GM23338 (cell line): ENCODE data around the gene CLASRP. TPM values are rescaled to one million over a fixed set of nuclear protein-coding genes. Genes with fewer than 3 reads are reported as not detected.

ENCODE experiments used
- ATAC-seq: fragments of 200-7000 bp; cut with Tn5 transposase; 3 replicates; pipeline ENCODE4 v1.9.1; 2020
- DNase-seq: peaks from one replicate; pipeline ENCODE4 v3.0.0-alpha.2; 2015; ENCODE audit warnings: low spot score
- H2AFZ ChIP-seq: fragments of 200-600 bp; sonication (generic); 2 replicates; pipeline ENCODE4 v1.8.0; 2016; ENCODE audit warnings: antibody characterized with exemption, mild to moderate bottlenecking, moderate library complexity
- H3F3A ChIP-seq: fragments of 200-600 bp; sonication (generic); replicated peaks from 2 replicates; pipeline ENCODE4 v1.8.0; 2017; ENCODE audit warnings: antibody characterized with exemption, mixed run types, low read depth
- H3K27ac ChIP-seq: fragments of 200-600 bp; sonication (generic); 2 replicates; pipeline ENCODE4 v1.6.1; 2016; ENCODE audit warnings: low read depth
- H3K27me3 ChIP-seq: fragments of 200-600 bp; sonication (generic); 2 replicates; pipeline ENCODE4 v1.8.0; 2016; ENCODE audit warnings: mild to moderate bottlenecking, mixed run types, moderate library complexity; ENCODE audit not compliant: insufficient read depth
- H3K36me3 ChIP-seq: fragments of 200-600 bp; sonication (generic); 2 replicates; pipeline ENCODE4 v1.8.0; 2016; ENCODE audit warnings: mild to moderate bottlenecking; ENCODE audit not compliant: insufficient read depth
- H3K4me1 ChIP-seq: fragments of 200-600 bp; sonication (generic); 2 replicates; pipeline ENCODE4 v1.8.0; 2016; ENCODE audit warnings: mild to moderate bottlenecking, moderate library complexity; ENCODE audit not compliant: insufficient read depth
- H3K4me2 ChIP-seq: fragments of 200-600 bp; sonication (generic); 2 replicates; pipeline ENCODE4 v1.7.1; 2017; ENCODE audit warnings: mixed run types
- H3K4me3 ChIP-seq: fragments of 200-600 bp; sonication (generic); 2 replicates; pipeline ENCODE4 v1.6.1; 2016; ENCODE audit warnings: mixed run types
- H3K79me2 ChIP-seq: fragments of 200-600 bp; sonication (generic); replicated peaks from 2 replicates; pipeline ENCODE4 v1.8.0; 2017; ENCODE audit warnings: mild to moderate bottlenecking; ENCODE audit not compliant: insufficient read depth
- H3K9me2 ChIP-seq: fragments of 200-600 bp; sonication (generic); 2 replicates; pipeline ENCODE4 v1.8.0; 2017; ENCODE audit not compliant: insufficient read depth
- H4K20me1 ChIP-seq: fragments of 200-600 bp; sonication (generic); replicated peaks from 2 replicates; pipeline ENCODE4 v1.8.0; 2017; ENCODE audit warnings: mild to moderate bottlenecking; ENCODE audit not compliant: insufficient read depth
- H3K27ac Mint-ChIP-seq: 2 replicates; pipeline ENCODE4 v1.8.0; 2020; ENCODE audit warnings: inconsistent platforms, mild to moderate bottlenecking, moderate library complexity, mixed read lengths
- H3K27me3 Mint-ChIP-seq: 3 replicates; pipeline ENCODE4 v1.8.0; 2022; ENCODE audit warnings: low read depth, mild to moderate bottlenecking, moderate library complexity, mixed read lengths, inconsistent platforms; ENCODE audit not compliant: insufficient read depth, poor library complexity
- H3K36me3 Mint-ChIP-seq: 3 replicates; pipeline ENCODE4 v1.8.0; 2021; ENCODE audit warnings: low read depth, mild to moderate bottlenecking, inconsistent platforms, moderate library complexity, mixed read lengths
- H3K4me1 Mint-ChIP-seq: 3 replicates; pipeline ENCODE4 v1.8.0; 2020; ENCODE audit warnings: mild to moderate bottlenecking, inconsistent platforms, mixed read lengths
- H3K4me3 Mint-ChIP-seq: 3 replicates; pipeline ENCODE4 v1.8.0; 2021; ENCODE audit warnings: moderate library complexity, mild to moderate bottlenecking, inconsistent platforms, mixed read lengths
- H3K9me3 Mint-ChIP-seq: 3 replicates; pipeline ENCODE4 v1.8.0; 2020; ENCODE audit warnings: moderate library complexity, mild to moderate bottlenecking, inconsistent platforms, mixed read lengths
- CREB1 ChIP-seq: fragments of 250-450 bp; sonication (Bioruptor Pico); IDR thresholded peaks from 2 replicates; pipeline ENCODE4 v1.5.0; 2020; ENCODE audit warnings: low read depth, mild to moderate bottlenecking, moderate library complexity
- CTCF ChIP-seq, 2 experiments: fragments of 200-600 bp in 1 of 2; sonication (generic) in 1 of 2; conservative IDR thresholded peaks; 2 replicates each; pipeline versions ENCODE4 v1.5.1 to v1.6.1; 2016 to 2017; ENCODE audit warnings: antibody characterized with exemption in 2 of 2, low read depth in 2 of 2, mild to moderate bottlenecking in 2 of 2, moderate library complexity in 1 of 2
- EZH2 ChIP-seq: fragments of 200-600 bp; sonication (generic); IDR thresholded peaks from one replicate; pipeline ENCODE4 v1.8.0; 2017; ENCODE audit warnings: antibody characterized with exemption, mild to moderate bottlenecking, low read depth; ENCODE audit not compliant: unreplicated experiment
- EZH2phosphoT487 ChIP-seq: fragments of 200-600 bp; sonication (generic); IDR thresholded peaks from one replicate; pipeline ENCODE4 v1.8.1; 2018; ENCODE audit warnings: antibody characterized with exemption; ENCODE audit not compliant: unreplicated experiment
- JUNB ChIP-seq: IDR thresholded peaks from one replicate; pipeline ENCODE4 v1.6.1; 2016; ENCODE audit warnings: antibody characterized with exemption; ENCODE audit not compliant: unreplicated experiment
- NANOG ChIP-seq: IDR thresholded peaks from 2 replicates; pipeline ENCODE4 v1.6.1; 2016; ENCODE audit warnings: antibody characterized with exemption, borderline replicate concordance
- POLR2AphosphoS5 ChIP-seq: IDR thresholded peaks from 2 replicates; pipeline ENCODE4 v1.6.1; 2016; ENCODE audit warnings: antibody characterized with exemption, low read depth
- STAT1 ChIP-seq: IDR thresholded peaks from one replicate; pipeline ENCODE4 v1.6.1; 2016; ENCODE audit warnings: antibody characterized with exemption; ENCODE audit not compliant: unreplicated experiment
- ZNF114 ChIP-seq: fragments of 250-450 bp; sonication (Bioruptor Pico); IDR thresholded peaks from 2 replicates; pipeline ENCODE4 v1.5.0; 2020; ENCODE audit warnings: mild to moderate bottlenecking, moderate library complexity
- polyA plus RNA-seq: library from polyadenylated mRNA; unstranded; fragments of >200 nt; fragmentation: Nextera tagmentation; extraction: Ambion mirVana; gene quantifications from 2 replicates; pipeline ENCODE4 v1.2.1, GENCODE V29; 2016
- total RNA-seq: library from RNA; depleted of rRNA; stranded (reverse); fragments of >200 nt; shearing (Covaris generic); gene quantifications from 2 replicates; pipeline ENCODE4 v1.2.3, GENCODE V29; 2014
- TF ChIP-seq, protein P1 (sequence below): IDR thresholded peaks from one replicate; pipeline ENCODE4 v1.6.1; 2018; ENCODE audit warnings: antibody characterized with exemption; ENCODE audit not compliant: unreplicated experiment
- TF ChIP-seq, protein P2 (sequence below): IDR thresholded peaks from 2 replicates; pipeline ENCODE4 v1.6.1; 2016; ENCODE audit warnings: antibody characterized with exemption
- TF ChIP-seq, protein P3 (sequence below): fragments of 250-450 bp; sonication (Bioruptor Pico); IDR thresholded peaks from 2 replicates; pipeline ENCODE4 v1.5.0; 2020; ENCODE audit warnings: mild to moderate bottlenecking, moderate library complexity

Gene CLASRP
- total and polyA plus RNA-seq, 2 experiments from 2014 or later: 27.1 to 78.7 TPM

- no peak for DNase-seq
- Histone ChIP-seq H3K36me3 (no peaks in the 10 kb centered on the region), H3K27me3 (no peaks in the 10 kb centered on the region), H3F3A (0 out of 2 replicates have a peak, but pooled peaks cover 2% of the 10 kb centered on the region), H2AFZ (no peak overlapping the region), H4K20me1 (no peaks in the 10 kb centered on the region), H3K4me1 (no peaks in the 10 kb centered on the region), H3K79me2 (no peaks in the 10 kb centered on the region), H3K4me2 (no peak overlapping the region), H3K27ac (no peak overlapping the region), H3K4me3 (no peak overlapping the region), H3K9me2 (no peaks in the 10 kb centered on the region)
- H3K27ac Mint-ChIP-seq: no peak overlapping the region
- no peak overlapping the region for H3K4me3 Mint-ChIP-seq
- H3K9me3 Mint-ChIP-seq: no peaks in the 10 kb centered on the region
- TF ChIP-seq JUNB: no peak
- no peak for TF ChIP-seq ZNF114
- no peak for TF ChIP-seq STAT1
- no peak for TF ChIP-seq EZH2
- no peak for TF ChIP-seq EZH2phosphoT487
- TF ChIP-seq, protein P1, sequence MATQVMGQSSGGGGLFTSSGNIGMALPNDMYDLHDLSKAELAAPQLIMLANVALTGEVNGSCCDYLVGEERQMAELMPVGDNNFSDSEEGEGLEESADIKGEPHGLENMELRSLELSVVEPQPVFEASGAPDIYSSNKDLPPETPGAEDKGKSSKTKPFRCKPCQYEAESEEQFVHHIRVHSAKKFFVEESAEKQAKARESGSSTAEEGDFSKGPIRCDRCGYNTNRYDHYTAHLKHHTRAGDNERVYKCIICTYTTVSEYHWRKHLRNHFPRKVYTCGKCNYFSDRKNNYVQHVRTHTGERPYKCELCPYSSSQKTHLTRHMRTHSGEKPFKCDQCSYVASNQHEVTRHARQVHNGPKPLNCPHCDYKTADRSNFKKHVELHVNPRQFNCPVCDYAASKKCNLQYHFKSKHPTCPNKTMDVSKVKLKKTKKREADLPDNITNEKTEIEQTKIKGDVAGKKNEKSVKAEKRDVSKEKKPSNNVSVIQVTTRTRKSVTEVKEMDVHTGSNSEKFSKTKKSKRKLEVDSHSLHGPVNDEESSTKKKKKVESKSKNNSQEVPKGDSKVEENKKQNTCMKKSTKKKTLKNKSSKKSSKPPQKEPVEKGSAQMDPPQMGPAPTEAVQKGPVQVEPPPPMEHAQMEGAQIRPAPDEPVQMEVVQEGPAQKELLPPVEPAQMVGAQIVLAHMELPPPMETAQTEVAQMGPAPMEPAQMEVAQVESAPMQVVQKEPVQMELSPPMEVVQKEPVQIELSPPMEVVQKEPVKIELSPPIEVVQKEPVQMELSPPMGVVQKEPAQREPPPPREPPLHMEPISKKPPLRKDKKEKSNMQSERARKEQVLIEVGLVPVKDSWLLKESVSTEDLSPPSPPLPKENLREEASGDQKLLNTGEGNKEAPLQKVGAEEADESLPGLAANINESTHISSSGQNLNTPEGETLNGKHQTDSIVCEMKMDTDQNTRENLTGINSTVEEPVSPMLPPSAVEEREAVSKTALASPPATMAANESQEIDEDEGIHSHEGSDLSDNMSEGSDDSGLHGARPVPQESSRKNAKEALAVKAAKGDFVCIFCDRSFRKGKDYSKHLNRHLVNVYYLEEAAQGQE: no peak
- TF ChIP-seq CTCF (conservative IDR thresholded peaks at IDR 0.05; ENCODE audit: low read depth in 2 of 2): no peak
- TF ChIP-seq POLR2AphosphoS5: no peak
- TF ChIP-seq CREB1: no peak
- TF ChIP-seq, protein P2, sequence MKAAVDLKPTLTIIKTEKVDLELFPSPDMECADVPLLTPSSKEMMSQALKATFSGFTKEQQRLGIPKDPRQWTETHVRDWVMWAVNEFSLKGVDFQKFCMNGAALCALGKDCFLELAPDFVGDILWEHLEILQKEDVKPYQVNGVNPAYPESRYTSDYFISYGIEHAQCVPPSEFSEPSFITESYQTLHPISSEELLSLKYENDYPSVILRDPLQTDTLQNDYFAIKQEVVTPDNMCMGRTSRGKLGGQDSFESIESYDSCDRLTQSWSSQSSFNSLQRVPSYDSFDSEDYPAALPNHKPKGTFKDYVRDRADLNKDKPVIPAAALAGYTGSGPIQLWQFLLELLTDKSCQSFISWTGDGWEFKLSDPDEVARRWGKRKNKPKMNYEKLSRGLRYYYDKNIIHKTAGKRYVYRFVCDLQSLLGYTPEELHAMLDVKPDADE: no peak
- TF ChIP-seq NANOG: no peak
- TF ChIP-seq, protein P3, sequence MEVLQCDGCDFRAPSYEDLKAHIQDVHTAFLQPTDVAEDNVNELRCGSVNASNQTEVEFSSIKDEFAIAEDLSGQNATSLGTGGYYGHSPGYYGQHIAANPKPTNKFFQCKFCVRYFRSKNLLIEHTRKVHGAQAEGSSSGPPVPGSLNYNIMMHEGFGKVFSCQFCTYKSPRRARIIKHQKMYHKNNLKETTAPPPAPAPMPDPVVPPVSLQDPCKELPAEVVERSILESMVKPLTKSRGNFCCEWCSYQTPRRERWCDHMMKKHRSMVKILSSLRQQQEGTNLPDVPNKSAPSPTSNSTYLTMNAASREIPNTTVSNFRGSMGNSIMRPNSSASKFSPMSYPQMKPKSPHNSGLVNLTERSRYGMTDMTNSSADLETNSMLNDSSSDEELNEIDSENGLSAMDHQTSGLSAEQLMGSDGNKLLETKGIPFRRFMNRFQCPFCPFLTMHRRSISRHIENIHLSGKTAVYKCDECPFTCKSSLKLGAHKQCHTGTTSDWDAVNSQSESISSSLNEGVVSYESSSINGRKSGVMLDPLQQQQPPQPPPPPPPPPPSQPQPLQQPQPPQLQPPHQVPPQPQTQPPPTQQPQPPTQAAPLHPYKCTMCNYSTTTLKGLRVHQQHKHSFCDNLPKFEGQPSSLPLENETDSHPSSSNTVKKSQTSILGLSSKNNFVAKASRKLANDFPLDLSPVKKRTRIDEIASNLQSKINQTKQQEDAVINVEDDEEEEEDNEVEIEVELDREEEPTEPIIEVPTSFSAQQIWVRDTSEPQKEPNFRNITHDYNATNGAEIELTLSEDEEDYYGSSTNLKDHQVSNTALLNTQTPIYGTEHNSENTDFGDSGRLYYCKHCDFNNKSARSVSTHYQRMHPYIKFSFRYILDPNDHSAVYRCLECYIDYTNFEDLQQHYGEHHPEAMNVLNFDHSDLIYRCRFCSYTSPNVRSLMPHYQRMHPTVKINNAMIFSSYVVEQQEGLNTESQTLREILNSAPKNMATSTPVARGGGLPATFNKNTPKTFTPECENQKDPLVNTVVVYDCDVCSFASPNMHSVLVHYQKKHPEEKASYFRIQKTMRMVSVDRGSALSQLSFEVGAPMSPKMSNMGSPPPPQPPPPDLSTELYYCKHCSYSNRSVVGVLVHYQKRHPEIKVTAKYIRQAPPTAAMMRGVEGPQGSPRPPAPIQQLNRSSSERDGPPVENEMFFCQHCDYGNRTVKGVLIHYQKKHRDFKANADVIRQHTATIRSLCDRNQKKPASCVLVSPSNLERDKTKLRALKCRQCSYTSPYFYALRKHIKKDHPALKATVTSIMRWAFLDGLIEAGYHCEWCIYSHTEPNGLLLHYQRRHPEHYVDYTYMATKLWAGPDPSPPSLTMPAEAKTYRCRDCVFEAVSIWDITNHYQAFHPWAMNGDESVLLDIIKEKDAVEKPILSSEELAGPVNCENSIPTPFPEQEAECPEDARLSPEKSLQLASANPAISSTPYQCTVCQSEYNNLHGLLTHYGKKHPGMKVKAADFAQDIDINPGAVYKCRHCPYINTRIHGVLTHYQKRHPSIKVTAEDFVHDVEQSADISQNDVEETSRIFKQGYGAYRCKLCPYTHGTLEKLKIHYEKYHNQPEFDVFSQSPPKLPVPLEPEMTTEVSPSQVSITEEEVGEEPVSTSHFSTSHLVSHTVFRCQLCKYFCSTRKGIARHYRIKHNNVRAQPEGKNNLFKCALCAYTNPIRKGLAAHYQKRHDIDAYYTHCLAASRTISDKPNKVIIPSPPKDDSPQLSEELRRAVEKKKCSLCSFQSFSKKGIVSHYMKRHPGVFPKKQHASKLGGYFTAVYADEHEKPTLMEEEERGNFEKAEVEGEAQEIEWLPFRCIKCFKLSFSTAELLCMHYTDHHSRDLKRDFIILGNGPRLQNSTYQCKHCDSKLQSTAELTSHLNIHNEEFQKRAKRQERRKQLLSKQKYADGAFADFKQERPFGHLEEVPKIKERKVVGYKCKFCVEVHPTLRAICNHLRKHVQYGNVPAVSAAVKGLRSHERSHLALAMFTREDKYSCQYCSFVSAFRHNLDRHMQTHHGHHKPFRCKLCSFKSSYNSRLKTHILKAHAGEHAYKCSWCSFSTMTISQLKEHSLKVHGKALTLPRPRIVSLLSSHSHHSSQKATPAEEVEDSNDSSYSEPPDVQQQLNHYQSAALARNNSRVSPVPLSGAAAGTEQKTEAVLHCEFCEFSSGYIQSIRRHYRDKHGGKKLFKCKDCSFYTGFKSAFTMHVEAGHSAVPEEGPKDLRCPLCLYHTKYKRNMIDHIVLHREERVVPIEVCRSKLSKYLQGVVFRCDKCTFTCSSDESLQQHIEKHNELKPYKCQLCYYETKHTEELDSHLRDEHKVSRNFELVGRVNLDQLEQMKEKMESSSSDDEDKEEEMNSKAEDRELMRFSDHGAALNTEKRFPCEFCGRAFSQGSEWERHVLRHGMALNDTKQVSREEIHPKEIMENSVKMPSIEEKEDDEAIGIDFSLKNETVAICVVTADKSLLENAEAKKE (CRISPR knock-in tag): no peak
- H3K27me3 Mint-ChIP-seq: peaks cover 3% of the 10 kb centered on the region
- no peaks in the 10 kb centered on the region for H3K4me1 Mint-ChIP-seq
- ATAC-seq: no peak
- H3K36me3 Mint-ChIP-seq: peaks cover 4% of the 10 kb centered on the region; the same call in 1 of the 3 replicates
Measured at GRCh38 chr19:45009625-45010255, 29.1 kb upstream of the CLASRP start.
